ENCODE results near the gene ADCYAP1. TPM values are rescaled to one million over a fixed set of nuclear protein-coding genes. Genes with fewer than 3 reads are reported as not detected.

The ADCYAP1 gene
- polyA plus RNA-seq, 1 donor from 2014 or later, result not detected

Other genes with a start within 250 kb of the ADCYAP1 start
- gene TYMS, start 247.2 kb upstream of the ADCYAP1 start, polyA plus RNA-seq, result 1.0 TPM
- 5.3 TPM for gene ENOSF1, start 192.2 kb upstream of the ADCYAP1 start, polyA plus RNA-seq
- 0.18 TPM for gene YES1, start 92.6 kb upstream of the ADCYAP1 start, polyA plus RNA-seq

Data from IgD-negative memory B cell (primary cell).